ENCODE measurements around the gene MED13L. TPM values are rescaled to one million over a fixed set of nuclear protein-coding genes. Genes with fewer than 3 reads are reported as not detected.
"Not testable (repeated sequence)": the region's sequence is repeated elsewhere in the genome, so short reads cannot be mapped to it uniquely, and the experiment has no call there.

The MED13L gene
- total RNA-seq, 1 donor from 2014 or later = 91.5 TPM

- DNase-seq (ENCODE audit: low read depth in 2 of 2) = no peak
Measured at GRCh38 chr12:116133149-116133548, 144.3 kb downstream of the MED13L start.

- not testable (repeated sequence) for DNase-seq (ENCODE audit: low read depth in 2 of 2)
Measured at GRCh38 chr12:116131987-116132386, 145.5 kb downstream of the MED13L start.

GRCh38 chr12:116131176-116131575, 146.3 kb downstream of the MED13L start:
- DNase-seq (ENCODE audit: low read depth in 2 of 2) = no peak

GRCh38 chr12:116130431-116130830, 147.1 kb downstream of the MED13L start:
- DNase-seq (ENCODE audit: low read depth in 2 of 2) = peak; percentile 42 to 53

GRCh38 chr12:116128779-116129178, 148.7 kb downstream of the MED13L start:
- no peak for DNase-seq (ENCODE audit: low read depth in 2 of 2)

- DNase-seq (ENCODE audit: low read depth in 2 of 2) = no peak
Measured at GRCh38 chr12:116127859-116128258, 149.6 kb downstream of the MED13L start.

- DNase-seq (ENCODE audit: low read depth in 2 of 2) = no peak
Measured at GRCh38 chr12:116126610-116127009, 150.9 kb downstream of the MED13L start.

GRCh38 chr12:116125956-116126566, 151.4 kb downstream of the MED13L start:
- no peak for DNase-seq (ENCODE audit: low read depth in 2 of 2)

- no peak for DNase-seq (ENCODE audit: low read depth in 2 of 2)
Measured at GRCh38 chr12:116125084-116125483, 152.4 kb downstream of the MED13L start.

- DNase-seq (ENCODE audit: low read depth in 2 of 2) = peak; percentile 58 to 77
Measured at GRCh38 chr12:116123451-116124258, 153.8 kb downstream of the MED13L start.

- no peak for DNase-seq (ENCODE audit: low read depth in 2 of 2)
Measured at GRCh38 chr12:116122628-116123027, 154.9 kb downstream of the MED13L start.

GRCh38 chr12:116121453-116121871, 156.0 kb downstream of the MED13L start:
- DNase-seq (ENCODE audit: low read depth in 2 of 2) = peak in 1 of 2 donors; percentile 67

- DNase-seq (ENCODE audit: low read depth in 2 of 2) = peak in 1 of 2 donors; percentile 21
Measured at GRCh38 chr12:116116650-116117424, 160.7 kb downstream of the MED13L start.

GRCh38 chr12:116113398-116114130, 163.9 kb downstream of the MED13L start:
- no peak for DNase-seq (ENCODE audit: low read depth in 2 of 2)

- peak in 1 of 2 donors; percentile 19 for DNase-seq (ENCODE audit: low read depth in 2 of 2)
Measured at GRCh38 chr12:116106870-116107269, 170.6 kb downstream of the MED13L start.

GRCh38 chr12:116104167-116104767, 173.2 kb downstream of the MED13L start:
- DNase-seq (ENCODE audit: low read depth in 2 of 2) = no peak

GRCh38 chr12:116101991-116102390, 175.5 kb downstream of the MED13L start:
- DNase-seq (ENCODE audit: low read depth in 2 of 2) = no peak

- no peak for DNase-seq (ENCODE audit: low read depth in 2 of 2)
Measured at GRCh38 chr12:116099652-116100432, 177.7 kb downstream of the MED13L start.

- no peak for DNase-seq (ENCODE audit: low read depth in 2 of 2)
Measured at GRCh38 chr12:116096874-116097273, 180.6 kb downstream of the MED13L start.

GRCh38 chr12:116094475-116094874, 183.0 kb downstream of the MED13L start:
- no peak for DNase-seq (ENCODE audit: low read depth in 2 of 2)

Measured in lung microvascular endothelial cell (primary cell).